G401 (cell line): Measurements from ENCODE around the gene GSKIP. TPM values are rescaled to one million over a fixed set of nuclear protein-coding genes. Genes with fewer than 3 reads are reported as not detected.
"Not testable (repeated sequence)": the region's sequence is repeated elsewhere in the genome, so short reads cannot be mapped to it uniquely, and the experiment has no call there.

ENCODE experiments used
- DNase-seq: peaks from one replicate; pipeline ENCODE4 v3.0.0-alpha.2; 2015; ENCODE audit warnings: low spot score
- in situ Hi-C: cut with HindIII; loops from 2 replicates; pipeline ENCODE4 v1.10.0; 2016; ENCODE audit warnings: low sequenced_read_pairs, mixed read lengths
- total RNA-seq: library from RNA; depleted of rRNA; stranded (reverse); fragments of >200 nt; shearing (Covaris generic); gene quantifications from 2 replicates; pipeline ENCODE4 v1.2.3, GENCODE V29; 2014; rRNA removed

Gene GSKIP, protein sequence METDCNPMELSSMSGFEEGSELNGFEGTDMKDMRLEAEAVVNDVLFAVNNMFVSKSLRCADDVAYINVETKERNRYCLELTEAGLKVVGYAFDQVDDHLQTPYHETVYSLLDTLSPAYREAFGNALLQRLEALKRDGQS
- total RNA-seq, result 23.1 and 31.7 TPM in 2 replicates

DNA sequence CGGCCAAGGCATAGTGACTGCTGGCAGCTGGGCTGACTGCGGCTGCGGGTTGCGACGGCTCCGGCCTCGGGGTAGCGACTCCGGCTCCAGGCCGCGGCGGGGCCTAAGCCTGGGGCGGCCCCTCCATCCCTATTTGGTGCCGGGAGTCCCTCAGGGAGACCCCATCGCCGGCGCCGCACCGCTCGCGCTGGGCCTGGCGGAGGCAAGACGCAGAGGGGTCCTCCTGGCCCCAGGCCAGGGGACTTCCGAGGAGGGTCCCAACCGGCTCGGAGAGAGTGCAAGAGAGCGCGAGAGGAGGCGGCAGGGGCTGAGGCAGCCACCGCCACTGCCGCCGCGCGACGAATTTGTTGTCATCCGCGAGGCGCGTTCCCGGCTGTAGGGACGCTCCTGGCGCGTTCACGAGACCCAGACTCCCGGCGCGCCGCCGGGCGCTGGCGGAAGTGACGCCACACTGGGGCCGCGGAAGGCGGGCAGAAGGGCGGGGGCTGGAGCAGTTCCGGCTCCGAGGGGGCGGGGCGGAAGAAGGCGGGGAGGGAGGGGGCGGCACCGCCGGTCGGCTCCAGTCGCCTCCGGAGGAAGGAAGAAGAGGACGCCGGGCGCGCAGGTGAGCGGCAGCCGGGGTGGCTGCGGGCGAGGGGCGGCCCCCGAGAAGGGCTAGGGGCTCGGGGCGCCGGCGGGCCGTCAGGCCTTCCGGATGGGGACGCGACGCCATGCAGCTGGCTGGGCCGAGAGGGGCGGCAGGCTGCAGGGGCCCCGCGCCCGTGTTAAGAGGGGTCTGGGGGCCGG is at the start of gene GSKIP, which contains the start of gene ATG2B:
Gene GSKIP (plus strand): TSS at position 562 of the 786 bp plus-strand sequence. CDS start 18,722 bp downstream, outside the sequence.
Gene ATG2B (minus strand): TSS at position 377 of the 786 bp plus-strand sequence. CDS start 365 bp downstream, at position 12.
- peak; percentile 92 for DNase-seq
- in situ Hi-C loops, result no loop called here

DNA sequence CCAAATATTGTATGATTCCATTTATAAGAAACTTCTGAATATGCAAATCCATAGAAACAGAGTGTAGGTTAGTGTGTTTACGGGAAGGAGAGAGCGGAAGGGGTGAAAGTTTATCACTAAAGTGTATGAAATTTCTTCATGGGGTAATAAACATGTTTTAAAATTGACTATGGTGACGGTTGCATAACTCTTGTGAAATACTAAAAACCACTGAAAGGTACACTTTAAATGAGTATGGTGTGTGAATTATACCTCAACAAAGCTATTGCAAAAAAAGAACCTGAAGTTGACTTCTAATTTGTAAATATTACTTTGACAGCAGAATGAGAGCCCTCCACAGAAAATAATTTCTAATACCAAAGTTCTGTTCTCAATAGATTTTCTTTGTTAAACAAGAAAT is 47.2 kb upstream of the GSKIP start:
- DNase-seq, result no peak
- in situ Hi-C loops, result no loop called here

- in situ Hi-C loops, result no loop called here
- DNase-seq, result no peak
These were observed 44.5 kb upstream of the GSKIP start for GRCh38 chr14:96318836-96319235.

GRCh38 chr14:96320605-96321004 is 42.7 kb upstream of the GSKIP start:
- no peak for DNase-seq
- in situ Hi-C loops, result no loop called here

DNA sequence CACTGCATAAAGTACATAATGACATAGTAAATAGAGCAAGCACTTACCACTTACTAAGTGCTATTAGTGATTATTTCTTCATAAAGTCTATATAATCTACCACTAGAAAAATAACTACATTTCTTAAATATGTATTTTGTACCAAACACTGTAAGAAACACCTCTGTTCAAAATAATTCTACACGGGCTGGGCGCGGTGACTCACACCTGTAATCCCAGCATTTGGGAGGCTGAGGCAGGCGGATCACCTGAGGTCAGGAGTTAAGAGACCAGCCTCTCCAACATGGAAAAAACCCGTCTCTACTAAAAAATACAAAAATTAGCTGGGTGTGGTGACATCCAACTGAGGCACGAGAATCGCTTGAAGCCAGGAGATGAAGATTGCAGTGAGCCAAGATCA is 39.1 kb upstream of the GSKIP start:
- in situ Hi-C loops, result no loop called here
- DNase-seq, result no peak

DNA sequence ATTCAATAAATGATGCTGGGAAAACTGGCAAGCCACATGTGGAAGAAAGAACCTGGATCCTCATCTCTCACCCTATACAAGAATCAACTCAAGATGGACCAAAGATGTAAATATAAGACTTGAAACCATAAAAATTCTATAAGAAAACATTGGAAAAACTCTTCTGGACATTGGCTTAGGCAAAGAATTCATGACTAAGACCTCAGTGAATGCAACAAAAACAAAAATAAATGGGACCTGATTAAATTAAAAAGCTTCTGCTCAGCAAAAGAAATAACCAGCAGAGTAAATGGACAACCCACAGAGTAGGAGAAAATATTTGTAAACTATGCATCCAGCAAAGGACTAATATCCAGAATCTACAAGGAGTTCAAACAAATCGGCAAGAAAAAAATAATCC is 24.8 kb upstream of the GSKIP start:
- in situ Hi-C loops, result no loop called here
- DNase-seq, result no peak

GRCh38 chr14:96341323-96341722 is 22.0 kb upstream of the GSKIP start:
- no peak for DNase-seq
- in situ Hi-C loops, result no loop called here

DNA sequence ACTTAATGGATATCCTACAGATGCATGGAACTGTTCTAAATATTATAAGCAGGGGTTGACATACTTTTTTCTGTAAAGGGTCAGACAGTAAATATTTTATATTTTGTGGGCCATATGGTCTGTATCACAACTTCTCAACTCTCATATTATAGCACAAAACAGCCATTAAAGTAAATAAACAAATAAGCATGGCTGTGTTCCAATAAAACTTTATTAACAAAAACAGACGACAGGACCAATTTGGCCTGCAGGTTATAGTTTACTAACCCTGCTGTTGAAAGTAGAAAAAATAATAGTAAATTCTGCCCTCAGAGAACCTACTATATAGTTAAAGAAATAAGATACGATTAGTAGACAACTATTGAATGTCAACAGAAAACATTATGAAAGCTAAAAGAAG is 17.7 kb upstream of the GSKIP start:
- no peak for DNase-seq
- in situ Hi-C loops, result no loop called here

DNA sequence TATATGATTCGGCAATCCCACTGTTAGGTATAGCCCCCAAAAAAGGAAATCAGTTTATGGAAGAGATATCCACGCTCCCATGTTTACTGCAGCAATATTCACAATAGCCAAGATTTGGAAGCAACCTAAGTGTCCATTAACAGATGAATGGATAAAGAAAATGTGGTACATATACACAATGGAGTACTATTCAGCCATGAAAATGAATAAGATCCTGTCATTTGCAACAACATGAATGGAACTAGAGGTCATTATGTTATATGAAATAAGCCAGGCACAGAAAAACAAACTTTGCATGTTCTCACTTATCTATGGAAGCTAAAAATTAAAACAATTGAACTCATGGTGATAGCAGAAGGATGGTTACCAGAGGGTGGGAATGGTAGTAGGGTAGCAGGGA is 15.4 kb upstream of the GSKIP start:
- in situ Hi-C loops, DNase-seq: not testable (repeated sequence)

- in situ Hi-C loops, result no loop called here
- DNase-seq, result no peak
These were observed 13.8 kb upstream of the GSKIP start for GRCh38 chr14:96349286-96350075.

GRCh38 chr14:96351986-96352385 is 11.3 kb upstream of the GSKIP start:
- no peak for DNase-seq
- in situ Hi-C loops, result no loop called here

DNA sequence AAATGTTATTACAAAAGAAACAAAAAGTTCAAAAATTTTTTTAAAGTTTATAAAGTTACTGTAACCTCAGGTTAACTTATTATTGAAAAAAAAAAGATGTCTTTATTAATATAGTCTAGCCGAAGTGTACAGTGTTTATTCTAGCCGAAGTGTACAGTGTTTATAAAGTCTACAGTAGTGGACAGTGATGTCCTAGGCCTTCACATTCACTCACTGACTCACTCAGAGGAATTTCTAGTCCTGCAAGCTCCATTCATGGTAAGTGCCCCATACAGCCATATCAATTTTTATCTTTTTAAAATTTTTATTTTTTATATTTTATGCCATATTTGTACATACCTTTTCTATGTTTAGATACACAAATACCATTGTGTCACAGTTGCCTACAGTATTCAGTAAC is 10.6 kb upstream of the GSKIP start:
- in situ Hi-C loops, result no loop called here
- DNase-seq, result no peak

GRCh38 chr14:96354246-96354645 is 9.1 kb upstream of the GSKIP start:
- no peak for DNase-seq
- in situ Hi-C loops, result no loop called here

DNA sequence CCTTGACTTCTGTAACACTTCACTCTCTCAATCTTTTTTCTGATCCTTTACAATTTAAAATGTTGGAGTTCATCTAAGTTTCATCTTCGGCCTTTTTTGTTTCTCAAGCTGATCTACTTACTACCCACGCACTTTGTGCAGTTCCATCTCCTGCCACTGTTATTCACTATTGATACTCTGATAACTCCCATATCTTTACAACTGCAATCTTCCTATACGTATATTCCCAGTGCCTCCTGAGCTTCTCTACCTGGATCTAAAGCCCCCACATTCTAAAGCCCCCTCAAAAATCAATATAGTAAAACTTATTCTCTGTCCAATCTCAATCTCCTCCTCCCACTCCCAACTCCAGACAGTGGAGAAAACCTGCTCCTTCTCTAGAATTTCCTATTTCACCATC is 6.1 kb upstream of the GSKIP start:
- DNase-seq, result no peak
- in situ Hi-C loops, result no loop called here

DNA sequence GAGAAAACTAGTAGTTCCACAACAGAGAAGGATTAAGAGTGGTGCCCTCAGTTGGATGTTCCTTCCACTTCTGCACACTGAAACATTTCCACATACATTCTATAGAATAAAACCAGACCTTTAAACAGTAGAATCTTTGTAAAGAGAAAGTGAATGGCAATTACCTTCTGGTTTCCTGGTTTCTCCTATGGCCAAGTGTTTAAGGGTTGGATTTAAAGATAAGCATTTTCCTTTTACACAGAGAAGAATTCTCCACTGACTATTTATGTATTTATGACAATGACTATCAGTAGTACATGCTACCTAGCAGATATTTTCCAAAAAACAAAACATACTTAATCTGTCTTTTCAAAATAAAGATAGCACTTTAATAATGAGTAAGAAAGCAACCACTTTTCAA is 3.4 kb upstream of the GSKIP start:
- in situ Hi-C loops, result no loop called here
- no peak for DNase-seq

- in situ Hi-C loops, result no loop called here
- DNase-seq, result peak; percentile 46
These were observed 1.0 kb upstream of the GSKIP start for GRCh38 chr14:96362071-96362964.

- DNase-seq, result peak; percentile 35
- in situ Hi-C loops, result no loop called here
These were observed 518 bp downstream of the GSKIP start for GRCh38 chr14:96363751-96364336.

DNA sequence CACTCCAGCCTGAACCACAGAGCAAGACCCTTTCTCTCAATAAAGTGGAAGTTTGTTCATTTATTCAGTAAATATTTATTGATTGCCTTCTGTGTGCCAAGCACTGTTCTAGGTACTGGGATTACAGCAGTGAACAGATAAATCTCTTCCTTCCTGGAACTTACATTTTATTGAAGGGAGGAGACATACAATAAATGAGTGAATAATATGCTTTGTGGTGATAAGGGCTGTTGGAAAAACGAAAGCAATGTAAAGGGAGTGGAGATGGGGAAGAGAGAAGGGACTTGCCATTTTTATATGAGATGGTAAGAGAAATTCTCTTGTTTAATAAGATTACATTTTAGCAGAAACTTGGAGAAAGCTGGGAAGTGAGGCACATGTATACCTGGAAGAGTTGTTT is 1.6 kb downstream of the GSKIP start:
- no peak for DNase-seq
- in situ Hi-C loops, result no loop called here

DNA sequence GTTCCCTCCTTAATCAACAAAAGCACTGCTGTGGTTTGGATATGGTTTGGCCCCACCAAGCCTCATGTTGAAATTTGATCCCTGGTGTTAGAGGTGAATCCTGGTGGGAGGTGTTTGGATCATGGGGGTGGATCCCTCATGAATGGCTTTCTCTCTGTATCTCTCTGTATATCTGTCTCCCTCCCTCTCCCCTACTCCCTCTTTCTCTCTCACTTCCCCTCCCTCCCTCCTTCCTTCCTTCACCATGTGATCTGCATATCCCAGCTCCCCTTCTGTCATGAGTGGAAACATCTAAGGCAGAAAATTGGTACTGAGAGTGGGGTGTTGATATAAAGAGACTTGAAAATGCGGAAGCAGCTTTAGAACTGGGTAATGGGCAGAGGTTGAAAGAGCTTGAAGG is 5.2 kb downstream of the GSKIP start:
- DNase-seq, result no peak
- in situ Hi-C loops, result no loop called here
